HepG2 (cell line): Measurements from ENCODE around the gene ZNF79. TPM values are rescaled to one million over a fixed set of nuclear protein-coding genes. Genes with fewer than 3 reads are reported as not detected.

ENCODE experiments used
- ATAC-seq: fragments of 200-7000 bp; cut with Tn5 transposase; 3 replicates; pipeline ENCODE4 v1.9.1; 2020; ENCODE audit warnings: mild to moderate bottlenecking, moderate library complexity
- BruUV-seq: library from RNA; stranded (reverse); fragments of 400-500 nt; replicated peaks from 2 replicates; lab custom pipeline; 2021; lab: Mats Ljungman, UMichigan
- CTCF ChIA-PET: fragments of 300-600 bp; formaldehyde crosslinking; extraction: SDS; loops from one replicate; lab custom pipeline; 2021; ENCODE audit warnings: low total read pairs, inconsistent platforms, low intra/inter-chr PET ratio; lab: Yijun Ruan, JAX
- POLR2A ChIA-PET: fragments of 350-600 bp; sonication (Branson Sonifier 250); formaldehyde crosslinking; loops from one replicate; lab custom pipeline; 2020; ENCODE audit warnings: antibody characterized with exemption, inconsistent platforms; lab: Yijun Ruan, JAX
- DNase-seq: peaks from one replicate; pipeline ENCODE4 v3.0.0-alpha.2; 2015; ENCODE audit warnings: low spot score
- FAIRE-seq: peaks from 3 replicates; lab custom pipeline; 2011; peaks lifted over from hg19 to GRCh38; lab: Jason Lieb, UNC
- H2AFZ ChIP-seq: one replicate; pipeline ENCODE4 v1.6.1; 2011; ENCODE audit warnings: low read length, inconsistent platforms
- H3K27ac ChIP-seq: fragments of 300-600 bp; 3 replicates; pipeline ENCODE4 v1.8.0; 2011; ENCODE audit warnings: mixed run types, mild to moderate bottlenecking, mixed read lengths, low read length, inconsistent platforms; ENCODE audit not compliant: insufficient read depth; ENCODE audit errors: extremely low read length
- H3K27me3 ChIP-seq, 2 experiments: fragments of 200-600 bp in 1 of 2; 2 replicates in 1 of 2; 3 replicates in 1 of 2; pipeline versions ENCODE4 v1.6.0 to v1.8.0; 2011; ENCODE audit warnings: low read length in 2 of 2, mild to moderate bottlenecking in 2 of 2, moderate library complexity in 2 of 2, inconsistent platforms in 1 of 2; ENCODE audit not compliant: insufficient read depth in 2 of 2, control insufficient read depth in 1 of 2
- H3K36me3 ChIP-seq, 2 experiments: fragments of 200-600 bp in 1 of 2; replicated peaks in 1 of 2; 2 replicates in 1 of 2; 3 replicates in 1 of 2; pipeline versions ENCODE4 v1.5.1 to v1.8.0; 2011; ENCODE audit warnings: low read length in 2 of 2, inconsistent platforms in 1 of 2; ENCODE audit not compliant: insufficient read depth in 2 of 2, control insufficient read depth in 1 of 2
- H3K4me1 ChIP-seq: 2 replicates; pipeline ENCODE4 v1.5.1; 2012; ENCODE audit warnings: low read length, inconsistent platforms; ENCODE audit not compliant: insufficient read depth
- H3K4me2 ChIP-seq: 2 replicates; pipeline ENCODE4 v1.6.0; 2011; ENCODE audit warnings: low read depth, low read length, inconsistent platforms
- H3K4me3 ChIP-seq, 3 experiments: fragments of 200-600 bp in 1 of 3; sonication (generic), shearing (Covaris generic) in 1 of 3; replicated peaks in 1 of 3; 2 replicates each; pipeline ENCODE4 v1.5.1; 2011 to 2016; ENCODE audit warnings: low read length in 3 of 3, inconsistent platforms in 2 of 3, low read depth in 2 of 3, mild to moderate bottlenecking in 2 of 3, control low read depth in 1 of 3, mixed read lengths in 1 of 3; ENCODE audit not compliant: insufficient read depth in 1 of 3
- H3K79me2 ChIP-seq: one replicate; pipeline ENCODE4 v1.6.1; 2011; ENCODE audit warnings: low read length, inconsistent platforms; ENCODE audit not compliant: insufficient read depth
- H3K9ac ChIP-seq: 2 replicates; pipeline ENCODE4 v1.6.0; 2011; ENCODE audit warnings: mild to moderate bottlenecking, low read depth, low read length, inconsistent platforms; ENCODE audit not compliant: insufficient read depth
- H3K9me3 ChIP-seq: 2 replicates; pipeline ENCODE4 v1.5.1; 2012; ENCODE audit warnings: mild to moderate bottlenecking, low read length
- H4K20me1 ChIP-seq: 2 replicates; pipeline ENCODE4 v1.6.0; 2011; ENCODE audit warnings: inconsistent platforms, mild to moderate bottlenecking, low read length, moderate library complexity; ENCODE audit not compliant: insufficient read depth
- ADNP ChIP-seq: sonication (generic); formaldehyde crosslinking; IDR thresholded peaks from 2 replicates; pipeline ENCODE4 v1.4.0; 2020; ENCODE audit warnings: missing genetic modification reagents
- ATAD3A ChIP-seq: sonication (generic); formaldehyde crosslinking; IDR thresholded peaks from 2 replicates; pipeline ENCODE4 v1.4.0; 2020; ENCODE audit warnings: missing genetic modification reagents
- IRX3 ChIP-seq: sonication (generic); formaldehyde crosslinking; IDR thresholded peaks from 2 replicates; pipeline ENCODE4 v1.8.1; 2023; ENCODE audit warnings: mild to moderate bottlenecking, low read depth, missing genetic modification reagents, borderline replicate concordance
- POLR2AphosphoS2 ChIP-seq: IDR thresholded peaks from 2 replicates; pipeline ENCODE4 v1.6.1; 2011; ENCODE audit warnings: low read depth, low read length, improper control_type of control experiment
- SOX13 ChIP-seq, 3 experiments: fragments of 450-650 bp in 1 of 3; sonication (generic) in 1 of 3; formaldehyde crosslinking in 1 of 3; IDR thresholded peaks in 2 of 3; conservative IDR thresholded peaks in 1 of 3; 2 replicates each; pipeline versions ENCODE4 v1.5.0 to v1.6.1; 2016 to 2020; ENCODE audit warnings: antibody characterized with exemption in 1 of 3, mild to moderate bottlenecking in 1 of 3, missing compliant biosample characterization in 1 of 3, missing genetic modification reagents in 1 of 3, moderate library complexity in 1 of 3
- ZNF136 ChIP-seq: sonication (generic); formaldehyde crosslinking; IDR thresholded peaks from 2 replicates; pipeline ENCODE4 v1.8.1; 2022; ENCODE audit warnings: low read depth, mild to moderate bottlenecking, moderate library complexity, missing genetic modification reagents
- ZNF331 ChIP-seq: sonication (generic); formaldehyde crosslinking; IDR thresholded peaks from 2 replicates; pipeline ENCODE4 v1.4.0; 2020; ENCODE audit warnings: missing genetic modification reagents
- ZNF333 ChIP-seq: sonication (generic); formaldehyde crosslinking; IDR thresholded peaks from 2 replicates; pipeline ENCODE4 v1.4.0; 2020; ENCODE audit warnings: mild to moderate bottlenecking, missing genetic modification reagents, borderline replicate concordance
- ZNF460 ChIP-seq: sonication (generic); formaldehyde crosslinking; IDR thresholded peaks from 2 replicates; pipeline ENCODE4 v1.5.1; 2020; ENCODE audit warnings: missing genetic modification reagents, mild to moderate bottlenecking, borderline replicate concordance
- ZNF850 ChIP-seq: sonication (generic); formaldehyde crosslinking; conservative IDR thresholded peaks from 2 replicates; pipeline ENCODE4 v1.9.0; 2021; ENCODE audit warnings: mild to moderate bottlenecking, missing genetic modification reagents
- WGBS: methylation state at CpG from one replicate; pipeline ENCODE4 v1.1.6; 2017; ENCODE audit warnings: low lambda C conversion rate; 5-methylcytosine and 5-hydroxymethylcytosine counted together
- in situ Hi-C: cut with HindIII; loops from 2 replicates; pipeline ENCODE4 v1.10.0; 2017; ENCODE audit warnings: low pct_unique_long_range_greater_than_20kb; ENCODE audit not compliant: extremely low pct_ligation_motif_present
- intact Hi-C: fragments of 100-400 bp; cut with micrococcal nuclease; formaldehyde crosslinking; loops from one replicate; pipeline ENCODE4 v1.10.0; 2022; ENCODE audit not compliant: unreplicated experiment
- polyA plus RNA-seq, 8 experiments: library from polyadenylated mRNA; depleted of rRNA in 3 of 8; stranded (reverse) in 7 of 8; unstranded in 1 of 8; fragments of >200 nt; fragmentation: Illumina TruSeq in 4 of 8; extraction: Trizol in 4 of 8; gene quantifications; 2 replicates each; pipeline versions ENCODE4 v1.2.1 to v1.2.3, GENCODE V29; 2011 to 2016; ENCODE audit warnings: low read depth in 4 of 8, missing spikeins in 1 of 8, mixed read lengths in 1 of 8; ENCODE audit not compliant: insufficient read depth in 1 of 8
- total RNA-seq, 5 experiments: library from RNA; depleted of rRNA; stranded (reverse); fragments of >200 nt; fragmentation: Illumina TruSeq; extraction: Trizol; gene quantifications; 2 replicates each; pipeline ENCODE4 v1.2.3, GENCODE V29; 2016; ENCODE audit warnings: low read depth in 1 of 5
- TF ChIP-seq, protein P1 (sequence below): sonication (generic); formaldehyde crosslinking; IDR thresholded peaks from 2 replicates; pipeline ENCODE4 v1.4.0; 2020; ENCODE audit warnings: missing genetic modification reagents
- TF ChIP-seq, protein P2 (sequence below): sonication (generic); formaldehyde crosslinking; IDR thresholded peaks from 2 replicates; pipeline ENCODE4 v1.8.1; 2022; ENCODE audit warnings: low read depth, mild to moderate bottlenecking, missing genetic modification reagents

Gene ZNF79
- total and polyA plus RNA-seq, 2 of the 13 experiments (the other 11 are each of a cell fraction or from before 2014, with no cell fraction given): 3.7 to 8.1 TPM

GRCh38 chr9:127457191-127457878 is 33.2 kb downstream of the ZNF79 start:
- Histone ChIP-seq H3K79me2 (peaks cover 2% of the 10 kb centered on the region), H3K4me3 (no peak overlapping the region), H3K9me3 (no peaks in the 10 kb centered on the region), H3K4me2 (no peak overlapping the region), H3K9ac (no peak overlapping the region), H3K4me1 (peaks cover 10% of the 10 kb centered on the region), H2AFZ (no peak overlapping the region), H3K27ac (no peak overlapping the region), H3K36me3 (peaks cover 16 to 38% of the 10 kb centered on the region in 2 experiments; a peak in 4 of 5 replicates), H4K20me1 (no peaks in the 10 kb centered on the region), H3K27me3 (no peaks in the 10 kb centered on the region)
- intact Hi-C loops (no loop called here), in situ Hi-C loops (no loop called here)
- no TSS peak for BruUV-seq
- FAIRE-seq: no peak
- CTCF ChIA-PET: no interaction called here
- no peak for ATAC-seq
- WGBS: 99% methylated on average over 16 of the region's 17 CpGs
- POLR2A ChIA-PET: no interaction called here
- no peak for TF ChIP-seq ZNF850 (CRISPR knock-in tag)
- TF ChIP-seq ADNP (CRISPR knock-in tag): no peak
- TF ChIP-seq POLR2AphosphoS2: no peak
- no peak for TF ChIP-seq ATAD3A (CRISPR knock-in tag)
- no peak for TF ChIP-seq ZNF331
- TF ChIP-seq SOX13 (IDR thresholded peaks at IDR 0.05): no peak
- TF ChIP-seq SOX13 (CRISPR knock-in tag; conservative IDR thresholded peaks at IDR 0.05 in 1 of 2, IDR thresholded peaks at IDR 0.05 in 1 of 2): no peak
- no peak for TF ChIP-seq IRX3 (CRISPR knock-in tag)
- no peak for TF ChIP-seq ZNF460 (CRISPR knock-in tag)
- TF ChIP-seq ZNF333 (CRISPR knock-in tag): no peak
- TF ChIP-seq ZNF136: no peak
- TF ChIP-seq, protein P1, sequence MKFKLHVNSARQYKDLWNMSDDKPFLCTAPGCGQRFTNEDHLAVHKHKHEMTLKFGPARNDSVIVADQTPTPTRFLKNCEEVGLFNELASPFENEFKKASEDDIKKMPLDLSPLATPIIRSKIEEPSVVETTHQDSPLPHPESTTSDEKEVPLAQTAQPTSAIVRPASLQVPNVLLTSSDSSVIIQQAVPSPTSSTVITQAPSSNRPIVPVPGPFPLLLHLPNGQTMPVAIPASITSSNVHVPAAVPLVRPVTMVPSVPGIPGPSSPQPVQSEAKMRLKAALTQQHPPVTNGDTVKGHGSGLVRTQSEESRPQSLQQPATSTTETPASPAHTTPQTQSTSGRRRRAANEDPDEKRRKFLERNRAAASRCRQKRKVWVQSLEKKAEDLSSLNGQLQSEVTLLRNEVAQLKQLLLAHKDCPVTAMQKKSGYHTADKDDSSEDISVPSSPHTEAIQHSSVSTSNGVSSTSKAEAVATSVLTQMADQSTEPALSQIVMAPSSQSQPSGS (CRISPR knock-in tag): no peak
- TF ChIP-seq, protein P2, sequence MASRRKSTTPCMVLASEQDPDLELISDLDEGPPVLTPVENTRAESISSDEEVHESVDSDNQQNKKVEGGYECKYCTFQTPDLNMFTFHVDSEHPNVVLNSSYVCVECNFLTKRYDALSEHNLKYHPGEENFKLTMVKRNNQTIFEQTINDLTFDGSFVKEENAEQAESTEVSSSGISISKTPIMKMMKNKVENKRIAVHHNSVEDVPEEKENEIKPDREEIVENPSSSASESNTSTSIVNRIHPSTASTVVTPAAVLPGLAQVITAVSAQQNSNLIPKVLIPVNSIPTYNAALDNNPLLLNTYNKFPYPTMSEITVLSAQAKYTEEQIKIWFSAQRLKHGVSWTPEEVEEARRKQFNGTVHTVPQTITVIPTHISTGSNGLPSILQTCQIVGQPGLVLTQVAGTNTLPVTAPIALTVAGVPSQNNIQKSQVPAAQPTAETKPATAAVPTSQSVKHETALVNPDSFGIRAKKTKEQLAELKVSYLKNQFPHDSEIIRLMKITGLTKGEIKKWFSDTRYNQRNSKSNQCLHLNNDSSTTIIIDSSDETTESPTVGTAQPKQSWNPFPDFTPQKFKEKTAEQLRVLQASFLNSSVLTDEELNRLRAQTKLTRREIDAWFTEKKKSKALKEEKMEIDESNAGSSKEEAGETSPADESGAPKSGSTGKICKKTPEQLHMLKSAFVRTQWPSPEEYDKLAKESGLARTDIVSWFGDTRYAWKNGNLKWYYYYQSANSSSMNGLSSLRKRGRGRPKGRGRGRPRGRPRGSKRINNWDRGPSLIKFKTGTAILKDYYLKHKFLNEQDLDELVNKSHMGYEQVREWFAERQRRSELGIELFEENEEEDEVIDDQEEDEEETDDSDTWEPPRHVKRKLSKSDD (CRISPR knock-in tag): no peak
- no peak for DNase-seq
